ENCODE results near the gene CAMK2N1.
"Not testable (repeated sequence)": the region's sequence is repeated elsewhere in the genome, so short reads cannot be mapped to it uniquely, and the experiment has no call there.

The CAMK2N1 gene

DNA sequence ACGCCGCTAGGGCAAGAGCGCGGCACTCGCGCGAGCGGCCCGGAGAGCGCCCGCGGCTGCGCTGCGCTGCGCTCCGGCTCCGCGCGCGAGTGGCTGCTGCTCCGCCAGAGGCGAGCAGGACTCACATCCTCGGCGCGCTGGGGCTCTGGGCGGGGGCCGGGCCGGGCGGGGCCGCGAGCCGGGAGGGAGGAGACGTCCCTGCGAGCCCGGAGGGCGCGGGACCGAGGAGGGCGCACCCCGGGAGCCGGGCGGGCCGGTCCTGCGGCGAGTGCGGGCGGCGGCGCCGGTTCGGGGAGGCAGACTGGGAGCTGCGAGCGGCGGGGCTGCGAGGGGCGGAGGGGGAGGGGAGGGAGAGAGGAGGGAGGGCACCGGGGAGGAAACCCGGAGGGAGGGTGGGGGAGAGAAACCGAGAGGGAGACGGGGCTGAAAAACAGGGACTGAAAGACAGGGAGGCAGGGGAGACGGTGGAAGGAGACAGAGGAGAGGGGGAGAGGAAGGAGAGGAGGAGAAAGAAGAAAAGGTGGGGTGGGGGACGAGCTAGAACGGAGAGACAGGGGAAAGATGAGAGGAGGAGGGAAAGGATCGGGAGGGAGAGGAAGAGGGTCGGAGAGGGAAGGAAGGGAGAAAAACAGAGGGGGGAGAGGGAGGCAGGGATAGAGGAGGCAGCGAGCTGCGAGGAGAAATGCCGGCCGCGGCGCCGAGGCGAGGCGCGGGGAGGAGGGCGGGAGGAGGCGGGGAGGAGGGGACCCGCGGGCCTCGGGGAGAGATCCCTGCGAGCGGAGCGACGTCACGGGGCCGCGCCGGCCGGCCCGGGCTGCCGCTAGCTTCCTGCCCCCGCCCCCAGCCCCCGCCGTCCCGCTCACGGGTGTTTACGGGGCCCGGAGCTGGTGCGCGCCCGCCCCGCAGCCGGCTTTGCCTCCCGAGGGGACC lies at the start of gene CAMK2N1:
CAMK2N1 (minus strand) TSS at position 684 of the 930 bp plus-strand sequence. CDS start 831 bp downstream, outside the sequence.
- DNase-seq, result peak; percentile 65

DNA sequence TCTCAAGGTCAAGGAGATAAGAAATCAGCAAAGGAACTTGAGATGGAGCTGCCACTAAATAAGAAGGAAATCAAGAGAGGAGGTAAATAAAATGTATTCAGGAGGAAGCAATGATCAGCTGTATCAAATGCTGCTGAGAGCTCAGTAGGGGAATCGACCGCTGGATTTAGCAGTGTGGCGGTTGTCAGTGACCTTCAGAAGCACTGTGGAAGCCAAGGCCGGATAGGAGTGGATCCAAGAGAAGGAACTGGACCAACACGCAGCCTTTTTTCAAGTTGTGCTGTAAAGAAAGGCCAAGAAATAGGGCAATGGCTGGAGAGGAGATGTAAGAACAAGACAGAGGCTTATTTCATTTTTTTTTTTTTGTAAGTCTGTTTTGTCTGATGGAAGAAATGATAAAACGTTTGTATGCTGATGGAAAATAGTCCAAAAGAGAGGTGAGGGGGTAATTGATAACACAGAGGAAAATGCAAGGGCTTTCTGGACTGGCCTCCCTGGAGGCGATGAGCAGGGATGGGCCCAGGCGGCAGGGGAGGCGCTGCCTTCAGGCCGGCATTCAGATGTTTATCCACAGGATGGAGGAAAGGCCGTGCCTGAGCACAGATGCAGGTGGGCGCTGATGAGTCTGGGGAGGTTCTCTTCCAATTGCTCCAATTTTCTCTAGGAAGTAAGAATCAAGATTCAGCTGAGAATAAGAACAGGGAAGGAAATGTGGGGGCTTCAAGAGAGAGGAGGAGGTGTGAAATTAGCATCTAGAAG lies 48.8 kb upstream of the CAMK2N1 start:
- DNase-seq, result no peak

GRCh38 chr1:20533635-20534034 lies 47.6 kb upstream of the CAMK2N1 start:
- DNase-seq, result no peak

DNA sequence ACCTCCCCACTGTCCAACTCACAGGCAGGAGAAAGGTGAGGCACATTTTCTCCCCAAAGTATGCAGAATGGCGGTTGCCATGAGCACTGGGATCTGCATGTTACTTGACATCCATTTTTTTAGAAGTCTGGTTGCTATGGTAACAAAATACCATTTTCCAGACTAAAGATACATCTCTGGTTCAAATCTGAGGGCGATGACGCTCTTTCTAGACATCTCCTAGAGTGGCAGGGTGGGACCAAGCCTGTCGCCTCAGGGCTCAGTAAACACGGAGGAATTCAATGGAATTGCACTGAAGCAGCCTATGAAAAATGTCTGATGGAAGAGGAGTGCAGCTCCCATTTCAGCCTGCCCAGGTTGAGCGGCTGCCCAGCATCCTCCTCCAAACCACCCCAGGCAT lies 44.9 kb upstream of the CAMK2N1 start:
- DNase-seq, result no peak

DNA sequence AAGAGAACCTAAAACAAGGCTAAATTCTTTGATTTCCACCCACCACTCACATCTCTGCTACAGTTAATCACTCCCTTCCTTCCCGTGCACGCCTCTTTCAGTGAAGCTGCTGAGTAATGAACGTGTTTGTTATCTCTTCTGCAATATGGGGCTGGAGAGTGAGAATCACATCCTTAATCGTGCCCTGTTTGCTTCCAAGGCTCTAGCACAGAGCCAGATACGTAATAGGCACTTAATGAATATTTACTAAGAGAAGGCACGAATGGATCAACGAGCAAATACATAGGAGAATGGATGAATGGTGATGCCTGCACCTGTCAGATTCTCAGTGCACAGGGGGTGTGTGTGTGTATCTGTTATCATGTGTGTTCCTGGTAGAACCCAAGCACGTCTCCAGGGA lies 44.3 kb upstream of the CAMK2N1 start:
- no peak for DNase-seq

DNA sequence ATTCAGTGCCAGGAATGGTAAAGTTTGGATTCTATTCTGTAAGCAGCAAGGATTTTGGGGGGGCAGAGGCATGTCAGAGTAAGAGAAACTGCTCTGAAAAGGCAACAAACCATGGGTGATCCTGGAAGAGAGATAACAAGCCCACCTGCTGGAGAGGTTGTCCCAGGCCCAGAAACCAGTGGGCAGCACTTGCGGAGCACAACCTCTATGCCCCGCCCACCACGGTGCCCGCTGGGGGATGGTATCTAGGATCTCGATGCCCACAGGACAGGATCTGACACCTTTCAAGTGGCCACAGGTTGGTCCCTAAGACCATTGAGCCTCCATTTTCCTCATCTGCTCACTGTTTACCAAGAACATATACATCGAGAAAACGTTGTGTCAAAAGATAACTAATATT lies 42.2 kb upstream of the CAMK2N1 start:
- DNase-seq, result no peak

GRCh38 chr1:20526267-20526666 lies 40.3 kb upstream of the CAMK2N1 start:
- DNase-seq, result no peak

DNA sequence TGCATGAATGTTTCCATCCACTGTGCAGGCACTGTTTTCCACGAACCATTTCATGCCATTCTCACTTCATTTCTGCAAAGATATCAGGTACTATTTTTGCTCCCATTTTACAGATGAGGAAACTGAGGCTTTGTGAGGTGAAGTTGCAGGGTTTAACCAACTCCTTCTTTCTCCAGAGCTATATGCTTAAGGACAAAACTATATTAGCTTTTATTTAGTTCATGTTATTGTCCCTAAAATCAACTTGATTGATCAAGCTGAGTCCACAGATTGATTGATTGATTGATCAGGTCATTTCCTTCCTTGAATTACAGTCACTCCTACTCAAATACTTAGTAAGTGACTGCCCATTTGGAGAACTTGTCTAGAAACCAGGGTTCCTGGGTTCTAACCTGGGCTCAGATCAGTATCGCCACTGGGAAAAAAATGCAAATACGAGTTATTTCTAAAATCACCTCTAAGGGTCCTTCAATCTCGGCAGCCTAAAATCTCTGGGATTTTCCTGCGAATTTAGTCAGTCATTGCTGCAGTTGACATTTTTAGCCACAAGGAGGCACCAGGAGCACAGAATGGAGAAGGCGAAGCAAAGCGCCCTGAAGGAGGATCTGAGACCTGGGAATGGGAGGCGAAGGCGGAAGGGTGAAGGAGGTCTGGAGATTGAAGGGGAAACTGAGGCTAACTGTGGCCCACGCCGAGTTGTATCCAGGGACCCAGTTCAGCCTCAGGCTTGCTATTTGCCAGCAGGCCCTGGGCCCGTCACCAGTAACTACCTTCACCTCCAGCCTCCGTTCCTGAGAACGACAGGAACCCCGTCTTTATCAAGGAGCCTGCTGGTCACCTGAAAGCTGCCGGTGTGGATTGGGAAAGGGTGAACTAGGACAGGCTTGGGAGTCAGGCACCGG lies 36.2 kb upstream of the CAMK2N1 start:
- DNase-seq, result peak; percentile 70

DNA sequence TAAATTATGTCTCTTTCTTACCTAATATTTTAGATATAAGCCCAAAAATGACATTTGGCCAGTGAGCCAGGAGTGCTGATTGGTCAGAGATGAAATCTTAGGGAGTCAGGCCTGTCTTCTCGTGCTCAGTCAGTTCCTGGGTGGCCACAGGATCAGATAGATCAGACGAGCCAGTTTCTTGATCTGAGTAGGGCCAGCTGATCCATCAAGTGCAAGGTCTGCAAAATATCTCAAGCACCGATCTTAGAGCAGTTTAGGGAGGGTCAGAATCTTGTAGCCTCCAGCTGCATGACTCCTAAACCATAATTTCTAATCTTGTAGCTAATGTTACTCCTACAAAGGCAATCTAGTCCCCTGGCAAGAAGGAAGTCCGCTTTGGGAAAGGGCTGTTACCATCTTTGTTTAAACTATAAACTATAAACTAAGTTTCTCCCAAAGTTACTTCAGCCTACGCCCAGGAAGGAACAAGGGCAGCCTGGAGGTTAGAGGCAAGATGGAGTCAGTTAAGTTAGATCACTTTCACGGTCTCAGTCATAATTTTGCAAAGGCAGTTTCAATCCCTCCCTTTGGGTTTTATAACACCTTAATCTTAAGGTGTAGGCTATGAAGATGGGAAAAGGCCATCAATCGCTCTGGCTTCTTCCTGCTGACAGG lies 33.7 kb upstream of the CAMK2N1 start:
- not testable (repeated sequence) for DNase-seq

DNA sequence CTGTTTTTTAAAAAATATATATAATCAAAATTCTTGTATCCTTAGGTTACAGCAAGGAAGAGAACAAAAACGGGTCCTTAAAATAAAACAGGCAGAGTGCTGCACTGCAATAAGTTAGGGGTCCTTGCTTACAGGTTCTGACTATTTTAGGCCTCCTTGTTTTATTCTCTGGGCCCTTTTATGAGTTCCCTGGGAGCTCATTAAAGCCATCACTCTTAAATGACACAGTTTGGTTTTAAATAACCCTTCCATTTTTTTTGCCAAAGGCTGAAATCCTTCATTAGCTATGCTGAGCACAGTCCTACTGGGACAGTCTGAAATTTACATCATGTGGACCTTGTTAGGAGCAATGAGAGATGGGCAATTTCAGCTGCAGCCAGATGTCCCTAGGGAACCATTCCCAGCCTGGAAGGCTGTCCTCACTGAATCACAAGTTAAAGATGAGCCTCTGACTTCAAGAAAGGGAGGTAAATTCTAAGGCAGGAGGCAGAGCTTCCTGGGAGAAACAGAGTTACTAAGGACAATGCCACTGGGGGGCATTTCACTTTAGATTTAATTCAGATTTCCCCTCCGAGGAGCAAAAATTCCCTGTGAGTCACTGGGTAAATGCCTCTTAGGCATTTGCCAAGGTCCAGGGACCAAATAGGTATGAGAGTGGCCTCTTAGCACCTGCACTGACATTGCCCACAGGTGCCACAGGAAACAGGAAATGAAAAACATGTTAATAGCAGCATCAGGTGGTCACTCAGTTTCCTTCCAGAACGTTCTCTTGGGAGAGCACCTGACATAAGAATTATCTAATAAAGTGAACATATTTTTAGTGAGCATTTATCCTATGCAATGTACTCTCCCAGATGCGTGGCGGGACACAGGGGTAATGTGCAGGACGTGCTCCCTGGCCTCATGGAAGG lies 25.8 kb upstream of the CAMK2N1 start:
- no peak for DNase-seq

DNA sequence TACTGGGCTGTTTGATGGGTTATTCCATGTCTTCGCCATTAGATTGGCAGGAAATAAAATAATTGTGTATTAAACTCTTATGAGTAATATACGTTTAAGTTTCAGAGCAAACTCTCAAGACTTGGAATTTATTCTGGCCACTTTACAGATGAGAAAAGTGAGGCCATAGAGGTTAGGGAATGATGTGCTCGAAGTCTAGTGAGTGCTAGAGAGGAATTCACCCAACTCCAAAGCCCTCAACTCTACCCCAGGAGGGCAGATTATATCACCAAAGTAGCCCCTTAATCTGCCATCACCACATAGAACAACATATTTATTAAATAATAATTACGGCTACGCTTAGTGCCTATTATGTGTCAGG lies 22.4 kb upstream of the CAMK2N1 start:
- DNase-seq, result no peak

DNA sequence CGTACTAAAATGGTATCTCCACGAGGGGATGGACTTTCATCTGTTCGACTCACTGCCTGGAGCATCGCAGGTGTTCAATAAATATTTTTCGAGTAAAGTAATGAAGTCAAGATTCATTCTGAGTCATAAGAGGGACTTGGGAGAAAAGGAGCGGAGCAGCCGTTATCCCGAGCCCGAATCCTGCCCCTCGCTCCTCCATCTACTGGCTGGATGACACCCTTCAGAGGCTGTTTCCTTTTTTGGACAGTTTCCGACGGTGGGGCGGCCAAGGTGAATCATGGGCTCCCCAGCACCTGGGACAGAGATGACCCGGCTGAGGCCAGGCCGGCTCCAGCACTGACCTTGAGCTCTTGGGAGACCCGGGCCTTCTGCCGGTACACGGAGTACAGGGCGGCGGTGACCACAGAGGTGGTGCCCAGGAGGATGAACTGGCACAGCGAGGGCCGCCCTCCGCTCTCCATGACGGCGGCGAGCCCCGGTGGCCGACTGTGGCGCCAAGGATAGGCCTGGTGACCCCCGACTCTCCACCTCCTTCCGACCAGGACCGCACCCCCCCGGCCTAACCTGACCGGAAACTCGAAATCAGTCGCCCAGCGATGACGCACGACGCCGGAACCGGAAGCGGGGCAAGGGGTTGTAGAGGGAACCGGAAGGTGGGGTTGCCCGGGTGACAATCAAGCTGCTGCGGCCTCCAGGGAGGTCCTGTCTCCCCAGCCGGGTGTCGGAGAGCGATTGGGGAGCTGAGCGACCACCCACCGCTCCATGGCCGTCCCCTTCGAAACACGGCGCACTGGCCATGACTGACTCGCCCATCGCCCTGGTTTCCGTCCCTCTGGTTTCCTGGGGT lies 21.8 kb upstream of the CAMK2N1 start, which contains the start of gene MUL1:
MUL1 (minus strand) TSS at position 588 of the 847 bp plus-strand sequence; CDS start at position 461, 127 bp downstream.
- DNase-seq, result peak; percentile 83

DNA sequence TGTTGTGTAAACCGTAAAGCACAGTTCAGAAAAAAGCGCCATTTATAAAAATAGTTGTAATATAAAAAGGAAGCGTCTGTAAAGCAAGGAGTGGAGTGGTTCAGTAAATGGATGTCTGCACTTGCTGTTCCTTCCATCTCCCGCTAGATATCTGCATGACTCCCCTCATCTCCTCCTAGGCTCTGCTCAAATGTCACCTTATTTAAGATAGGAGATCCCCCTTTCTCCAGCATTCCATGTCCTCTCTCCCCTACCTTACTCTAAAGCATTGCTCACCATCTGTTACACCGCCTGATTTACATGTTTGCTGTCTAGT lies 21.2 kb upstream of the CAMK2N1 start:
- no peak for DNase-seq

GRCh38 chr1:20505488-20505887 lies 19.5 kb upstream of the CAMK2N1 start:
- DNase-seq, result no peak

- no peak for DNase-seq
Measured at GRCh38 chr1:20500716-20501115, 14.7 kb upstream of the CAMK2N1 start.

DNA sequence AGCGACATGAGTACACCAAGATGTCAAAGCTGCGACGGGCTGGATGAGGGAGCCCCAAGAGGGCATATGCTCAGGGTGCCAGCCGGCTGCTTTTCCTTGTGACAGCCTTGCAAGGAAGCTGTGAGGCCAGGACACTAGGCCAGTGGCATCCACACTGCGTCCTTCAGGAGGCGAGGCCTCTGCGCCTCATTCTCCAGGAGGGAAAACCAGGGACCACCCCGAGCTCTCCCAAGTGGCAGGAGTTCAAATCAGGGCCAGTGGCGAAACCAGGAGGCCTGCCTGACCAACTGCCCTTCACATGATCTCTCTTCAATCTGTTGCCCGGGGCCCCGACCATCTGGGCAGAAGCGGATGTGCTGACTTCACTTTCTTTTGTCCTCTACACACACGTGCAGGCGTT lies 13.7 kb upstream of the CAMK2N1 start:
- DNase-seq, result no peak

- no peak for DNase-seq
Measured at GRCh38 chr1:20499105-20499504, 13.1 kb upstream of the CAMK2N1 start.

- no peak for DNase-seq
Measured at GRCh38 chr1:20498116-20498515, 12.1 kb upstream of the CAMK2N1 start.

GRCh38 chr1:20497506-20497905 lies 11.5 kb upstream of the CAMK2N1 start:
- no peak for DNase-seq

DNA sequence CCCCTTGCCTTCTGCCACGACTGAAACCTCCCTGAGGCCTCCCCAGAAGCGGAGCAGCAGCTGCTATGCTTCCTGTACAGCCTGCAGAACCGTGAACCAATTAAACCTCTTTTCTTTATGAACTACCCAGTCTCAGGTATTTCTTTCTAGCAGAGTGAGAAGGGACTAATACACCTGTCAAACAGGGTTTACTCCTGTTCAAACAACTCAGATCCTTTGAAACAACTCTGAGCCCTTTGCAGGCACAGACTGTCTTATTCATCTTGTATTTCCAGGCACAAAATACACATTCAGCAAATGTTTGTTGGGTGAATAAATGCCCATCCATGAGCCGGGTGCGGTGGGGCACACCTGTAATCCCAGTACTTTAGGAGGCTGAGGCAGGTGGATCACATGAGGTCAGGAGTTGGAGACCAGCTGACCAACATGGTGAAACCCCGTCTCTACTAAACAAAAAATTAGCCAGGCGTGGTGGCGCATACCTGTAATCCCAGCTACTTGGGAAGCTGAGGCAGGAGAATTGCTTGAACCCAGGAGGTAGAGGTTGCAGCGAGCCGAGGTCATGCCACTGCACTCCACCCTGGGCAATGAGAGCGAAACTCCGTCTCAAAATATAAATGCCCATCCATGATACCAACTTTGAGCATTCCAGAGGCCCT lies 10.8 kb upstream of the CAMK2N1 start:
- not testable (repeated sequence) for DNase-seq
